Measurements from ENCODE around the gene ANAPC15. TPM values are rescaled to one million over a fixed set of nuclear protein-coding genes. Genes with fewer than 3 reads are reported as not detected.

The ANAPC15 gene
- total RNA-seq, 1 experiment from 2014 or later: 98.6 TPM

DNA sequence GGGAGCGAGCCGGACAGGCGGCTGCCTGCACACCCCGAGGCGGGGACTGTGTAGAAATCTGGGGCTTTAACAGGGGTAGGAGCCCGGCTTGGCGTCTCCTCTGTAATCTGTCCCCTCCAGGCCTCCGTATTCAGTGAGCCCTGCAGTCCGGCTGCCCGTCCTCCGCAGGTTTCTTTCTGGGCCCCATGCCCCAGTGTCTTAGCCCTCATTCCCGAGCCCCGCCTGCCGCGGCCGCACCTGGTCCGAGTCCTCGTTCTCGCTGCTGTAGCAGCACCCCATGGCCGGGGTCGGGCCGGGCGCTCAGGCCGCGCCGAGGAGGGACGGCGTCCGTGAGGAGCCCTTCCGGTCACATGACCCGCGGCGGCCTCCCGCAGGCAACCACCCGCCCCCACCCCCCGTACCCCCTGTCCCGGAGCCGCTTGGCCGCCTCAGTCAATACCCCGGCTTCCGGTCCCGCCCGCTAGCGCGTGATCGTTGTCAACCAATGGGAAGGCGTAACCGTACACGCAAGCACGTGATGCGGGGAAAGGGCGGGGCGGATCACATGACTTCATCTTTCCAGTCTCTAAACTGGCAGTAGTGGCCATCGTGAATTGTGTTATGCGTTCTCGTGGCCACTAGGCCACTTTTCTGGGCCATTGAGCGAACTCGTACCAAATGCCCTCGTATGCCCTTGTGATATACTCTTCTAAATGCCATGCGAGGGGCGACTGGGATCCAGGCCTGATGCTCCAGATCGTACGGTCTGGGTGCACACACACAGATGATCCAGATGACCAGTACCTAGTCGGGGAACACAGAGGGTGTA lies 9.3 kb downstream of the ANAPC15 start, which contains the start of gene LAMTOR1:
LAMTOR1 (minus strand) TSS at position 352 of the 808 bp plus-strand sequence; CDS start at position 279, 73 bp downstream.
- H3K27me3 Mint-ChIP-seq (ENCODE audit: insufficient read depth, unreplicated experiment): no peaks in the 10 kb centered on the region
- TF ChIP-seq, protein P1, sequence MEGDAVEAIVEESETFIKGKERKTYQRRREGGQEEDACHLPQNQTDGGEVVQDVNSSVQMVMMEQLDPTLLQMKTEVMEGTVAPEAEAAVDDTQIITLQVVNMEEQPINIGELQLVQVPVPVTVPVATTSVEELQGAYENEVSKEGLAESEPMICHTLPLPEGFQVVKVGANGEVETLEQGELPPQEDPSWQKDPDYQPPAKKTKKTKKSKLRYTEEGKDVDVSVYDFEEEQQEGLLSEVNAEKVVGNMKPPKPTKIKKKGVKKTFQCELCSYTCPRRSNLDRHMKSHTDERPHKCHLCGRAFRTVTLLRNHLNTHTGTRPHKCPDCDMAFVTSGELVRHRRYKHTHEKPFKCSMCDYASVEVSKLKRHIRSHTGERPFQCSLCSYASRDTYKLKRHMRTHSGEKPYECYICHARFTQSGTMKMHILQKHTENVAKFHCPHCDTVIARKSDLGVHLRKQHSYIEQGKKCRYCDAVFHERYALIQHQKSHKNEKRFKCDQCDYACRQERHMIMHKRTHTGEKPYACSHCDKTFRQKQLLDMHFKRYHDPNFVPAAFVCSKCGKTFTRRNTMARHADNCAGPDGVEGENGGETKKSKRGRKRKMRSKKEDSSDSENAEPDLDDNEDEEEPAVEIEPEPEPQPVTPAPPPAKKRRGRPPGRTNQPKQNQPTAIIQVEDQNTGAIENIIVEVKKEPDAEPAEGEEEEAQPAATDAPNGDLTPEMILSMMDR (IDR thresholded peaks at IDR 0.05; ENCODE audit: insufficient read depth in 1 of 2, low read depth in 1 of 2, low read length in 1 of 2, severe bottlenecking in 1 of 2, unreplicated experiment in 1 of 2): peak; percentile 72 to 79
- H3K4me1 ChIP-seq: peaks cover 18% of the 10 kb centered on the region
- ChIA-PET POLR2A (interaction anchor here (0.5 to 1.0 kb wide), 3 partner anchors 9 to 1032 kb away, joined by 3 to 4 read pairs (median 4); partner anchors contain the start of gene ANAPC15), CTCF (no interaction called here)
- peaks cover 5% of the 10 kb centered on the region; the same call in 1 of the 2 replicates for H3K36me3 ChIP-seq (ENCODE audit: control insufficient read depth, insufficient read depth, low read length)
- peak; percentile 100 for DNase-seq
- peak within 1 kb of the TSS; percentile 93 for H3K4me3 ChIP-seq (ENCODE audit: low read depth, low read length)
- peaks cover 47% of the 10 kb centered on the region for H3K36me3 Mint-ChIP-seq (ENCODE audit: insufficient read depth, unreplicated experiment)
- H3K27me3 ChIP-seq (replicated peaks; ENCODE audit: control insufficient read depth, insufficient read depth, low read length): no peaks in the 10 kb centered on the region
- BruUV-seq (replicated peaks): no TSS peak
- H3K4me1 Mint-ChIP-seq (ENCODE audit: low read depth, unreplicated experiment): peaks cover 26% of the 10 kb centered on the region
- H3K9me3 ChIP-seq: no peaks in the 10 kb centered on the region
- H3K9me3 Mint-ChIP-seq (ENCODE audit: unreplicated experiment): no peaks in the 10 kb centered on the region
- peak within 1 kb of the TSS; percentile 97 for H3K4me3 Mint-ChIP-seq (ENCODE audit: unreplicated experiment)
- intact Hi-C loops (cut with micrococcal nuclease; ENCODE audit: unreplicated experiment): loop anchor here (1.0 to 2.0 kb wide), 5 partner anchors 9 to 311 kb away; partner anchors contain the start of genes ANAPC15, LRRC51 and NUMA1
- H3K27ac Mint-ChIP-seq (ENCODE audit: unreplicated experiment): peak within 1 kb of the TSS; percentile 98

GRCh38 chr11:72102631-72102945 lies 9.9 kb downstream of the ANAPC15 start:
- Mint-ChIP-seq H3K27me3 (ENCODE audit: insufficient read depth, unreplicated experiment) (no peaks in the 10 kb centered on the region), H3K4me1 (ENCODE audit: low read depth, unreplicated experiment) (peaks cover 26% of the 10 kb centered on the region), H3K27ac (ENCODE audit: unreplicated experiment) (peak overlapping the region; percentile 98), H3K4me3 (ENCODE audit: unreplicated experiment) (peak overlapping the region; percentile 97), H3K36me3 (ENCODE audit: insufficient read depth, unreplicated experiment) (peaks cover 52% of the 10 kb centered on the region), H3K9me3 (ENCODE audit: unreplicated experiment) (no peaks in the 10 kb centered on the region)
- no peak for DNase-seq
- peak overlapping the region; percentile 93 for H3K4me3 ChIP-seq (ENCODE audit: low read depth, low read length)
- H3K27me3 ChIP-seq (replicated peaks; ENCODE audit: control insufficient read depth, insufficient read depth, low read length): no peaks in the 10 kb centered on the region
- no peaks in the 10 kb centered on the region for H3K9me3 ChIP-seq
- H3K36me3 ChIP-seq (ENCODE audit: control insufficient read depth, insufficient read depth, low read length): peaks cover 9% of the 10 kb centered on the region
- H3K4me1 ChIP-seq: peaks cover 18% of the 10 kb centered on the region
- BruUV-seq (replicated peaks): no TSS peak
- intact Hi-C loops (cut with micrococcal nuclease; ENCODE audit: unreplicated experiment): loop anchor here (2.0 kb wide), 1 partner anchor 120 kb away; no protein-coding TSS in a partner anchor
- CTCF ChIA-PET: no interaction called here
- TF ChIP-seq, protein P1 (IDR thresholded peaks at IDR 0.05; ENCODE audit: insufficient read depth in 1 of 2, low read depth in 1 of 2, low read length in 1 of 2, severe bottlenecking in 1 of 2, unreplicated experiment in 1 of 2): no peak
- POLR2A ChIA-PET: interaction anchor here (0.6 to 1.0 kb wide), 3 partner anchors 10 to 1033 kb away, joined by 3 to 4 read pairs (median 4); partner anchors contain the start of gene ANAPC15

DNA sequence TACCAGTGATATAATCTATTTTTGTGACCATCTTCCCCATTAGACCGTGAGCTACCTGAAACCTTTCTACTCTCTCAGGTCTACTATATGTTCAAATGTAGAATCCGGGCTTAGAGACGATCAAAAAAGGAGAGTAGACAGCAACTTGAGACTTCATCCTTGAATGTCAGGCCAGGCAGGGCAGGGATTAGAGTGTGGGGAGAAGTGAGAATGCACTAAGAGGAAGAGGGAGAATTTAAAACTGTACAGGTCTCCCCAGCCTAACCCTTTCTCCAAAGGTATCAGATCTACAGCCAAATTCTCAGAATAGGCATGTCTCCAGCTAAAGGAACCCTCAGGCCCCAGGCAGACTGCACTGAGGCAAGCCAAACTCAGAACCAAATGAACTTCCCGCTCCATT lies 10.3 kb downstream of the ANAPC15 start:
- intact Hi-C loops (cut with micrococcal nuclease; ENCODE audit: unreplicated experiment): loop anchor here (2.0 kb wide), 1 partner anchor 121 kb away; no protein-coding TSS in a partner anchor
- Mint-ChIP-seq H3K9me3 (ENCODE audit: unreplicated experiment) (no peaks in the 10 kb centered on the region), H3K36me3 (ENCODE audit: insufficient read depth, unreplicated experiment) (peaks cover 53% of the 10 kb centered on the region), H3K4me3 (ENCODE audit: unreplicated experiment) (peak overlapping the region; percentile 97), H3K4me1 (ENCODE audit: low read depth, unreplicated experiment) (peaks cover 26% of the 10 kb centered on the region), H3K27ac (ENCODE audit: unreplicated experiment) (peak overlapping the region; percentile 98), H3K27me3 (ENCODE audit: insufficient read depth, unreplicated experiment) (no peaks in the 10 kb centered on the region)
- ChIA-PET POLR2A (interaction anchor here (0.6 to 1.0 kb wide), 3 partner anchors 10 to 1033 kb away, joined by 3 to 4 read pairs (median 4); partner anchors contain the start of gene ANAPC15), CTCF (no interaction called here)
- no peaks in the 10 kb centered on the region for H3K9me3 ChIP-seq
- peaks cover 11% of the 10 kb centered on the region for H3K36me3 ChIP-seq (ENCODE audit: control insufficient read depth, insufficient read depth, low read length)
- peak overlapping the region; percentile 93 for H3K4me3 ChIP-seq (ENCODE audit: low read depth, low read length)
- BruUV-seq (replicated peaks): TSS peak; percentile 58
- TF ChIP-seq, protein P1 (IDR thresholded peaks at IDR 0.05; ENCODE audit: insufficient read depth in 1 of 2, low read depth in 1 of 2, low read length in 1 of 2, severe bottlenecking in 1 of 2, unreplicated experiment in 1 of 2): no peak
- no peaks in the 10 kb centered on the region for H3K27me3 ChIP-seq (replicated peaks; ENCODE audit: control insufficient read depth, insufficient read depth, low read length)
- DNase-seq: no peak
- H3K4me1 ChIP-seq: peaks cover 18% of the 10 kb centered on the region

Measured in Caco-2 (cell line).